ENCODE measurements around the gene GMPS. TPM values are rescaled to one million over a fixed set of nuclear protein-coding genes. Genes with fewer than 3 reads are reported as not detected.

Gene GMPS
- total and polyA plus RNA-seq, 2 of the 13 experiments (the other 11 are each of a cell fraction or from before 2014, with no cell fraction given), result 29.6 to 85.5 TPM

GRCh38 chr3:155919728-155920127 is 49.3 kb downstream of the GMPS start:
- Histone ChIP-seq H3K9me3 (ENCODE audit: low read length) (no peaks in the 10 kb centered on the region), H3K36me3 (replicated peaks in 1 of 2; ENCODE audit: control insufficient read depth in 1 of 2, insufficient read depth in 2 of 2, low read length in 2 of 2) (peaks cover 10 to 53% of the 10 kb centered on the region in 2 experiments), H3K4me1 (ENCODE audit: insufficient read depth, low read length) (no peaks in the 10 kb centered on the region), H4K20me1 (ENCODE audit: insufficient read depth, low read length) (no peaks in the 10 kb centered on the region), H3K9ac (ENCODE audit: insufficient read depth, low read depth, low read length) (no peak overlapping the region), H3K4me3 (replicated peaks in 1 of 3; ENCODE audit: insufficient read depth in 1 of 3, low read depth in 2 of 3, low read length in 3 of 3) (no peak overlapping the region), H3K27ac (ENCODE audit: extremely low read length, insufficient read depth, low read length) (no peak overlapping the region), H3K79me2 (ENCODE audit: insufficient read depth, low read length) (no peaks in the 10 kb centered on the region), H2AFZ (ENCODE audit: low read length) (no peak overlapping the region), H3K4me2 (ENCODE audit: low read depth, low read length) (no peak overlapping the region), H3K27me3 (ENCODE audit: control insufficient read depth in 1 of 2, insufficient read depth in 2 of 2, low read length in 2 of 2) (no peaks in the 10 kb centered on the region)
- intact Hi-C loops (cut with micrococcal nuclease; ENCODE audit: unreplicated experiment), result no loop called here
- ChIA-PET POLR2A (no interaction called here), CTCF (ENCODE audit: low intra/inter-chr PET ratio, low total read pairs) (no interaction called here)
- BruUV-seq (replicated peaks), result no TSS peak
- FAIRE-seq (no peak), DNase-seq (ENCODE audit: low spot score) (no peak), ATAC-seq (no peak)
- in situ Hi-C loops (cut with HindIII; ENCODE audit: extremely low pct_ligation_motif_present, low pct_unique_long_range_greater_than_20kb), result no loop called here
- TF ChIP-seq CAMTA2 (CRISPR knock-in tag; IDR thresholded peaks at IDR 0.05; ENCODE audit: borderline replicate concordance), result no peak
- TF ChIP-seq WIZ (CRISPR knock-in tag; IDR thresholded peaks at IDR 0.05), result no peak
- no peak for TF ChIP-seq CHD2 (IDR thresholded peaks at IDR 0.05; ENCODE audit: low read depth, low read length)
- no peak for TF ChIP-seq MIXL1 (CRISPR knock-in tag; IDR thresholded peaks at IDR 0.05)
- no peak for TF ChIP-seq TIGD3 (CRISPR knock-in tag; IDR thresholded peaks at IDR 0.05; ENCODE audit: borderline replicate concordance)
- no peak for TF ChIP-seq SMAD3 (CRISPR knock-in tag; IDR thresholded peaks at IDR 0.05)
- no peak for TF ChIP-seq FOXK1 (CRISPR knock-in tag; IDR thresholded peaks at IDR 0.05; ENCODE audit: borderline replicate concordance, low read depth)
- no peak for TF ChIP-seq PITX1 (CRISPR knock-in tag; IDR thresholded peaks at IDR 0.05)

GRCh38 chr3:155921486-155921885 is 51.0 kb downstream of the GMPS start:
- no TSS peak for BruUV-seq (replicated peaks)
- no peaks in the 10 kb centered on the region for H3K27me3 ChIP-seq (ENCODE audit: control insufficient read depth in 1 of 2, insufficient read depth in 2 of 2, low read length in 2 of 2)
- H4K20me1 ChIP-seq (ENCODE audit: insufficient read depth, low read length), result no peaks in the 10 kb centered on the region
- no peak overlapping the region for H2AFZ ChIP-seq (ENCODE audit: low read length)
- ATAC-seq (no peak), FAIRE-seq (no peak), DNase-seq (ENCODE audit: low spot score) (no peak)
- CTCF ChIA-PET (ENCODE audit: low intra/inter-chr PET ratio, low total read pairs), result no interaction called here
- H3K4me1 ChIP-seq (ENCODE audit: insufficient read depth, low read length), result no peaks in the 10 kb centered on the region
- intact Hi-C loops (cut with micrococcal nuclease; ENCODE audit: unreplicated experiment), result no loop called here
- no peaks in the 10 kb centered on the region for H3K79me2 ChIP-seq (ENCODE audit: insufficient read depth, low read length)
- no peak overlapping the region for H3K4me2 ChIP-seq (ENCODE audit: low read depth, low read length)
- no peak overlapping the region for H3K4me3 ChIP-seq (replicated peaks in 1 of 3; ENCODE audit: insufficient read depth in 1 of 3, low read depth in 2 of 3, low read length in 3 of 3)
- no peaks in the 10 kb centered on the region for H3K9me3 ChIP-seq (ENCODE audit: low read length)
- H3K27ac ChIP-seq (ENCODE audit: extremely low read length, insufficient read depth, low read length), result no peak overlapping the region
- H3K9ac ChIP-seq (ENCODE audit: insufficient read depth, low read depth, low read length), result no peak overlapping the region
- POLR2A ChIA-PET, result no interaction called here
- WGBS (ENCODE audit: low lambda C conversion rate), result 97% methylated on average over 2 of the region's 2 CpGs
- in situ Hi-C loops (cut with HindIII; ENCODE audit: extremely low pct_ligation_motif_present, low pct_unique_long_range_greater_than_20kb), result no loop called here
- H3K36me3 ChIP-seq (replicated peaks in 1 of 2; ENCODE audit: control insufficient read depth in 1 of 2, insufficient read depth in 2 of 2, low read length in 2 of 2), result peaks cover 4 to 56% of the 10 kb centered on the region in 2 experiments
- no peak for TF ChIP-seq HIVEP1 (CRISPR knock-in tag; IDR thresholded peaks at IDR 0.05)
- no peak for TF ChIP-seq MAFK (conservative IDR thresholded peaks at IDR 0.05 in 1 of 2, IDR thresholded peaks at IDR 0.05 in 1 of 2; ENCODE audit: low read length in 2 of 2)
- TF ChIP-seq CREB1 (IDR thresholded peaks at IDR 0.05), result no peak
- TF ChIP-seq CREB1 (CRISPR knock-in tag; IDR thresholded peaks at IDR 0.05), result no peak
- TF ChIP-seq KDM1A (CRISPR knock-in tag; IDR thresholded peaks at IDR 0.05), result no peak
- no peak for TF ChIP-seq PLRG1 (conservative IDR thresholded peaks at IDR 0.05)
- no peak for TF ChIP-seq MYNN (CRISPR knock-in tag; IDR thresholded peaks at IDR 0.05; ENCODE audit: low read depth)
- no peak for TF ChIP-seq NFYC (CRISPR knock-in tag; IDR thresholded peaks at IDR 0.05)
- TF ChIP-seq TEAD3 (CRISPR knock-in tag; optimal IDR thresholded peaks at IDR 0.05; ENCODE audit: borderline replicate concordance), result no peak
- no peak for TF ChIP-seq ZNF766 (CRISPR knock-in tag; IDR thresholded peaks at IDR 0.05; ENCODE audit: borderline replicate concordance)
- TF ChIP-seq IKZF1 (IDR thresholded peaks at IDR 0.05), result no peak
- no peak for TF ChIP-seq CREBL2 (CRISPR knock-in tag; IDR thresholded peaks at IDR 0.05; ENCODE audit: borderline replicate concordance)
- no peak for TF ChIP-seq NR2F6 (IDR thresholded peaks at IDR 0.05)
- TF ChIP-seq NR2F6 (CRISPR knock-in tag; IDR thresholded peaks at IDR 0.05), result no peak
- TF ChIP-seq ZNF703 (CRISPR knock-in tag; IDR thresholded peaks at IDR 0.05; ENCODE audit: borderline replicate concordance), result no peak
